IPS DF 6.9 (cell line): Measurements from ENCODE around the gene EFHD1.
"Not testable (repeated sequence)": the region's sequence is repeated elsewhere in the genome, so short reads cannot be mapped to it uniquely, and the experiment has no call there.

Source experiments
- DNase-seq: peaks from one replicate; pipeline ENCODE4 v3.0.0-alpha.2; 2013; ENCODE audit warnings: low read depth, low spot score
- H3K27ac ChIP-seq: one replicate; pipeline ENCODE4 v1.5.1; 2013; ENCODE audit warnings: low read length, control low read depth
- H3K27me3 ChIP-seq: 2 replicates; pipeline ENCODE4 v1.6.1; 2013; ENCODE audit warnings: mild to moderate bottlenecking, low read length; ENCODE audit not compliant: control insufficient read depth, insufficient read depth
- H3K36me3 ChIP-seq: 2 replicates; pipeline ENCODE4 v1.6.1; 2013; ENCODE audit warnings: low read length; ENCODE audit not compliant: control insufficient read depth, insufficient read depth
- H3K4me1 ChIP-seq: 2 replicates; pipeline ENCODE4 v1.6.1; 2013; ENCODE audit warnings: low read length; ENCODE audit not compliant: control insufficient read depth, insufficient read depth
- H3K4me3 ChIP-seq: 2 replicates; pipeline ENCODE4 v1.5.1; 2013; ENCODE audit warnings: mild to moderate bottlenecking, low read length
- H3K9me3 ChIP-seq: 2 replicates; pipeline ENCODE4 v1.6.1; 2013; ENCODE audit warnings: low read length, inconsistent platforms; ENCODE audit not compliant: control insufficient read depth, insufficient read depth
- WGBS: extraction: QIAGEN DNeasy Blood & Tissue Kit; methylation state at CpG from one replicate; pipeline ENCODE4 v1.1.7; 2013; ENCODE audit warnings: mixed read lengths, missing lambda C conversion rate; ENCODE audit not compliant: insufficient read length, insufficient coverage; 5-methylcytosine and 5-hydroxymethylcytosine counted together

EFHD1 gene

DNA sequence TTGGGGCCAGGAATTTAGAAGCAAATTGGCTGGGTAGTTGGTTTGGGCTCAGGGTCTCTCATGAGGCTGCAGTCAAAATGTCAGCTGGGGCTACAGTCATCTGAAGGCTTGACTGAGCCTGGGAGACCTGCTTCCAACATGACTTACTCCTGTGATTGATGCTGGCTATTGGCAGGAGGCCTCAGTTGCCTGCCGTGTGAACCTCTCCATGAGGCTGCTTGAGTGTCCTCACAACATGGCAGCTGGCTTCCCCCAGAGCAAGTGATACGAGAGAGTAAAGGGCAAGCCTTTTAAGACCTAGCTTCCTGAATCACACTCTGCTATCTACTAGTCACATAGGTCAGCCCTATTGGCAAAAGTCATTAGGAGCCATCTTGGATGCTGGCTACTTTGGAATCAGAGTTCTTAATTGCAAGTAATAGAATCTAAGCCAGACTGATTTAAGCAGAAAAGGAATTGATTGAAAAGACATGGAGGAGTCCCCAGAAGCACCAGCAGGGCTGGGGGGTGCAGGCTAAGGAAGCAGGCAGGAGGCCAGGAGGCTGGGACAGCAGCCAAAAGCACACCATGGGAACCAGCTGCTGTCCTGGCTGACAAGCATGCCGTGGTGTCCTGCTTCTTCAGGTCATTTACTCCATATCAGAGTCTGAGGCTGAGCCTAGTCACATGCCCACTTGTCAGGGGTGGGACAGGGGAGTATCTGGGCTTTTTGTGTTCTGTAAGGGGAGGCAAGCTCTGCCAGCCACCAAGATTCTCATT is 55.9 kb downstream of the EFHD1 start:
- WGBS = no CpG with 5 or more reads among the region's 3 CpGs
- H3K36me3 ChIP-seq = no peaks in the 10 kb centered on the region
- no peaks in the 10 kb centered on the region for H3K4me1 ChIP-seq
- H3K4me3 ChIP-seq = no peak overlapping the region
- H3K27ac ChIP-seq = no peak overlapping the region
- no peaks in the 10 kb centered on the region for H3K9me3 ChIP-seq
- DNase-seq = no peak
- no peaks in the 10 kb centered on the region for H3K27me3 ChIP-seq

DNA sequence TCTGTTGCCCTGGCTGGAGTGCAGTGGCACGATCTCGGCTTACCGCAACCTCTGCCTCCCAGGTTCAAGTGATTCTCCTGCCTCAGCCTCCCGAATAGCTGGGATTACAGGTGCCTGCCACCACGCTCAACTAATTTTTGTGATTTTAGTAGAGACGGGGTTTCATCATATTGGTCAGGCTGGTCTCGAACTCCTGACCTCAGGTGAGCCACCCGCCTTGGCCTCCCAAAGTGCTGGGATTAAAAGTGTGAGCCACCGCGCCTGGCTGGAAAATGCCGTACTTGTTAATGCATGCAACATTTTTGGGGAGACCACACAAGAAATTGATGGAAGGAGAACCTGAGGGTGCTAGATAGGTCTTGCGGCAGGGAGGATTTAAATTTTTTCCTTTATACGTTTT is 57.7 kb downstream of the EFHD1 start:
- not testable (repeated sequence) for H3K36me3 ChIP-seq, H3K4me1 ChIP-seq, H3K9me3 ChIP-seq, H3K27me3 ChIP-seq, DNase-seq, H3K27ac ChIP-seq, H3K4me3 ChIP-seq
- no CpG with 5 or more reads among the region's 13 CpGs for WGBS

- H3K27me3 ChIP-seq = no peaks in the 10 kb centered on the region
- no peaks in the 10 kb centered on the region for H3K4me1 ChIP-seq
- no peak overlapping the region for H3K27ac ChIP-seq
- no CpG with 5 or more reads among the region's 4 CpGs for WGBS
- no peaks in the 10 kb centered on the region for H3K36me3 ChIP-seq
- no peak overlapping the region for H3K4me3 ChIP-seq
- no peak for DNase-seq
- no peaks in the 10 kb centered on the region for H3K9me3 ChIP-seq
Observed at GRCh38 chr2:232693344-232693743, 59.9 kb downstream of the EFHD1 start.

GRCh38 chr2:232696609-232697058 is 63.2 kb downstream of the EFHD1 start:
- WGBS = no CpG with 5 or more reads among the region's 10 CpGs
- Histone ChIP-seq H3K27ac (no peak overlapping the region), H3K36me3 (no peaks in the 10 kb centered on the region), H3K4me1 (no peaks in the 10 kb centered on the region), H3K9me3 (no peaks in the 10 kb centered on the region), H3K4me3 (no peak overlapping the region), H3K27me3 (no peaks in the 10 kb centered on the region)
- no peak for DNase-seq

- Histone ChIP-seq H3K27me3 (no peaks in the 10 kb centered on the region), H3K9me3 (no peaks in the 10 kb centered on the region), H3K4me1 (no peaks in the 10 kb centered on the region), H3K36me3 (no peaks in the 10 kb centered on the region), H3K27ac (no peak within 1 kb of the TSS), H3K4me3 (peak within 1 kb of the TSS; percentile 88)
- DNase-seq = peak; percentile 80
- WGBS = no CpG with 5 or more reads among the region's 71 CpGs
Observed at GRCh38 chr2:232697059-232697806, 63.8 kb downstream of the EFHD1 start, which contains the start of gene GIGYF2. Gene GIGYF2 (plus strand): TSS chr2:232697331. CDS start chr2:232735198, 37,867 bp downstream.

- DNase-seq = no peak
- H3K4me1 ChIP-seq = no peaks in the 10 kb centered on the region
- H3K27me3 ChIP-seq = no peaks in the 10 kb centered on the region
- H3K4me3 ChIP-seq = peak overlapping the region; percentile 88
- no peaks in the 10 kb centered on the region for H3K36me3 ChIP-seq
- WGBS = no CpG with 5 or more reads among the region's 11 CpGs
- no peak overlapping the region for H3K27ac ChIP-seq
- H3K9me3 ChIP-seq = no peaks in the 10 kb centered on the region
Observed at GRCh38 chr2:232697807-232698110, 64.4 kb downstream of the EFHD1 start.

- WGBS = 100% methylated on average over 1 of the region's 4 CpGs
- no peaks in the 10 kb centered on the region for H3K9me3 ChIP-seq
- H3K27me3 ChIP-seq = no peaks in the 10 kb centered on the region
- no peaks in the 10 kb centered on the region for H3K36me3 ChIP-seq
- no peak overlapping the region for H3K4me3 ChIP-seq
- no peaks in the 10 kb centered on the region for H3K4me1 ChIP-seq
- H3K27ac ChIP-seq = no peak overlapping the region
- no peak for DNase-seq
Observed at GRCh38 chr2:232698556-232699091, 65.2 kb downstream of the EFHD1 start.

- Histone ChIP-seq H3K4me3 (no peak overlapping the region), H3K9me3 (no peaks in the 10 kb centered on the region), H3K4me1 (no peaks in the 10 kb centered on the region), H3K27me3 (no peaks in the 10 kb centered on the region), H3K27ac (no peak overlapping the region), H3K36me3 (no peaks in the 10 kb centered on the region)
- WGBS = no CpG with 5 or more reads among the region's 2 CpGs
- no peak for DNase-seq
Observed at GRCh38 chr2:232699110-232699509, 65.7 kb downstream of the EFHD1 start.

GRCh38 chr2:232700154-232700553 is 66.8 kb downstream of the EFHD1 start:
- Histone ChIP-seq H3K4me3 (no peak overlapping the region), H3K9me3 (no peaks in the 10 kb centered on the region), H3K4me1 (no peaks in the 10 kb centered on the region), H3K27me3 (no peaks in the 10 kb centered on the region), H3K36me3 (no peaks in the 10 kb centered on the region), H3K27ac (no peak overlapping the region)
- no peak for DNase-seq
- no CpG with 5 or more reads among the region's 1 CpG for WGBS

DNA sequence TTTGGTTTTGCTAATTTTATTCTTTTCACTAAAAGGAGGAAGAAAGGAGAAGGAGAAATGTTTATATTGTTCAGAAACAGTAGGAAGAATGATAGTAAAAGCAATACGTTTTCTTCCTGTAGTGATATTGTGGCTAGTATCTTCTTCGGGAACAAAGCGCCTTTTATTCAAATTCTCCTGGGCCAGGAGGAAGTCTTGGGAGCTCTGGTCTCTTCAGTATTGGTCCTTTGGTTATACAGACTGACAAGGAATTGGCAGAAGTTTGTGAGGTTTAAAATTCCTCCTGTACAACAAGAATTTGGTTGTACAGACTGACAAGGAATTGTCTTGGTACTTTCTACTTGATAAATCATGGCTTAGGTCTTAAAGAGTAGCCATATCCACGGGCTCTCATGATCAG is 73.7 kb downstream of the EFHD1 start:
- H3K36me3 ChIP-seq = no peaks in the 10 kb centered on the region
- no CpG with 5 or more reads among the region's 4 CpGs for WGBS
- H3K27me3 ChIP-seq = no peaks in the 10 kb centered on the region
- no peaks in the 10 kb centered on the region for H3K9me3 ChIP-seq
- H3K27ac ChIP-seq = no peak overlapping the region
- no peak for DNase-seq
- H3K4me1 ChIP-seq = no peaks in the 10 kb centered on the region
- no peak overlapping the region for H3K4me3 ChIP-seq
